Measurements from ENCODE around the gene SHOC2. TPM values are rescaled to one million over a fixed set of nuclear protein-coding genes. Genes with fewer than 3 reads are reported as not detected.

The SHOC2 gene
- total and polyA plus RNA-seq, 2 experiments from 2014 or later: 23.3 to 33.3 TPM

GRCh38 chr10:110964681-110965080 lies 45.3 kb downstream of the SHOC2 start:
- ATAC-seq (no peak), DNase-seq (ENCODE audit: low spot score) (no peak)
- Histone ChIP-seq H2AFZ (no peak overlapping the region), H3K79me2 (replicated peaks; ENCODE audit: insufficient read depth) (peaks cover 96% of the 10 kb centered on the region), H3K9me2 (ENCODE audit: insufficient read depth) (no peaks in the 10 kb centered on the region), H4K20me1 (replicated peaks; ENCODE audit: insufficient read depth) (peaks cover 16% of the 10 kb centered on the region; the same call in 1 of the 2 replicates), H3K36me3 (ENCODE audit: insufficient read depth) (no peaks in the 10 kb centered on the region), H3K4me3 (no peak overlapping the region), H3K4me2 (no peak overlapping the region), H3F3A (replicated peaks; ENCODE audit: low read depth) (no peaks in the 10 kb centered on the region), H3K4me1 (ENCODE audit: insufficient read depth) (peaks cover 1% of the 10 kb centered on the region), H3K27me3 (ENCODE audit: insufficient read depth) (no peaks in the 10 kb centered on the region), H3K27ac (ENCODE audit: low read depth) (no peak overlapping the region)
- TF ChIP-seq, protein P1, sequence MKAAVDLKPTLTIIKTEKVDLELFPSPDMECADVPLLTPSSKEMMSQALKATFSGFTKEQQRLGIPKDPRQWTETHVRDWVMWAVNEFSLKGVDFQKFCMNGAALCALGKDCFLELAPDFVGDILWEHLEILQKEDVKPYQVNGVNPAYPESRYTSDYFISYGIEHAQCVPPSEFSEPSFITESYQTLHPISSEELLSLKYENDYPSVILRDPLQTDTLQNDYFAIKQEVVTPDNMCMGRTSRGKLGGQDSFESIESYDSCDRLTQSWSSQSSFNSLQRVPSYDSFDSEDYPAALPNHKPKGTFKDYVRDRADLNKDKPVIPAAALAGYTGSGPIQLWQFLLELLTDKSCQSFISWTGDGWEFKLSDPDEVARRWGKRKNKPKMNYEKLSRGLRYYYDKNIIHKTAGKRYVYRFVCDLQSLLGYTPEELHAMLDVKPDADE (IDR thresholded peaks at IDR 0.05): no peak
- TF ChIP-seq CREB1 (CRISPR knock-in tag; IDR thresholded peaks at IDR 0.05; ENCODE audit: low read depth) (no peak), EZH2 (IDR thresholded peaks at IDR 0.05; ENCODE audit: low read depth, unreplicated experiment) (no peak), POLR2AphosphoS5 (IDR thresholded peaks at IDR 0.05; ENCODE audit: low read depth) (no peak)
- TF ChIP-seq, protein P2, sequence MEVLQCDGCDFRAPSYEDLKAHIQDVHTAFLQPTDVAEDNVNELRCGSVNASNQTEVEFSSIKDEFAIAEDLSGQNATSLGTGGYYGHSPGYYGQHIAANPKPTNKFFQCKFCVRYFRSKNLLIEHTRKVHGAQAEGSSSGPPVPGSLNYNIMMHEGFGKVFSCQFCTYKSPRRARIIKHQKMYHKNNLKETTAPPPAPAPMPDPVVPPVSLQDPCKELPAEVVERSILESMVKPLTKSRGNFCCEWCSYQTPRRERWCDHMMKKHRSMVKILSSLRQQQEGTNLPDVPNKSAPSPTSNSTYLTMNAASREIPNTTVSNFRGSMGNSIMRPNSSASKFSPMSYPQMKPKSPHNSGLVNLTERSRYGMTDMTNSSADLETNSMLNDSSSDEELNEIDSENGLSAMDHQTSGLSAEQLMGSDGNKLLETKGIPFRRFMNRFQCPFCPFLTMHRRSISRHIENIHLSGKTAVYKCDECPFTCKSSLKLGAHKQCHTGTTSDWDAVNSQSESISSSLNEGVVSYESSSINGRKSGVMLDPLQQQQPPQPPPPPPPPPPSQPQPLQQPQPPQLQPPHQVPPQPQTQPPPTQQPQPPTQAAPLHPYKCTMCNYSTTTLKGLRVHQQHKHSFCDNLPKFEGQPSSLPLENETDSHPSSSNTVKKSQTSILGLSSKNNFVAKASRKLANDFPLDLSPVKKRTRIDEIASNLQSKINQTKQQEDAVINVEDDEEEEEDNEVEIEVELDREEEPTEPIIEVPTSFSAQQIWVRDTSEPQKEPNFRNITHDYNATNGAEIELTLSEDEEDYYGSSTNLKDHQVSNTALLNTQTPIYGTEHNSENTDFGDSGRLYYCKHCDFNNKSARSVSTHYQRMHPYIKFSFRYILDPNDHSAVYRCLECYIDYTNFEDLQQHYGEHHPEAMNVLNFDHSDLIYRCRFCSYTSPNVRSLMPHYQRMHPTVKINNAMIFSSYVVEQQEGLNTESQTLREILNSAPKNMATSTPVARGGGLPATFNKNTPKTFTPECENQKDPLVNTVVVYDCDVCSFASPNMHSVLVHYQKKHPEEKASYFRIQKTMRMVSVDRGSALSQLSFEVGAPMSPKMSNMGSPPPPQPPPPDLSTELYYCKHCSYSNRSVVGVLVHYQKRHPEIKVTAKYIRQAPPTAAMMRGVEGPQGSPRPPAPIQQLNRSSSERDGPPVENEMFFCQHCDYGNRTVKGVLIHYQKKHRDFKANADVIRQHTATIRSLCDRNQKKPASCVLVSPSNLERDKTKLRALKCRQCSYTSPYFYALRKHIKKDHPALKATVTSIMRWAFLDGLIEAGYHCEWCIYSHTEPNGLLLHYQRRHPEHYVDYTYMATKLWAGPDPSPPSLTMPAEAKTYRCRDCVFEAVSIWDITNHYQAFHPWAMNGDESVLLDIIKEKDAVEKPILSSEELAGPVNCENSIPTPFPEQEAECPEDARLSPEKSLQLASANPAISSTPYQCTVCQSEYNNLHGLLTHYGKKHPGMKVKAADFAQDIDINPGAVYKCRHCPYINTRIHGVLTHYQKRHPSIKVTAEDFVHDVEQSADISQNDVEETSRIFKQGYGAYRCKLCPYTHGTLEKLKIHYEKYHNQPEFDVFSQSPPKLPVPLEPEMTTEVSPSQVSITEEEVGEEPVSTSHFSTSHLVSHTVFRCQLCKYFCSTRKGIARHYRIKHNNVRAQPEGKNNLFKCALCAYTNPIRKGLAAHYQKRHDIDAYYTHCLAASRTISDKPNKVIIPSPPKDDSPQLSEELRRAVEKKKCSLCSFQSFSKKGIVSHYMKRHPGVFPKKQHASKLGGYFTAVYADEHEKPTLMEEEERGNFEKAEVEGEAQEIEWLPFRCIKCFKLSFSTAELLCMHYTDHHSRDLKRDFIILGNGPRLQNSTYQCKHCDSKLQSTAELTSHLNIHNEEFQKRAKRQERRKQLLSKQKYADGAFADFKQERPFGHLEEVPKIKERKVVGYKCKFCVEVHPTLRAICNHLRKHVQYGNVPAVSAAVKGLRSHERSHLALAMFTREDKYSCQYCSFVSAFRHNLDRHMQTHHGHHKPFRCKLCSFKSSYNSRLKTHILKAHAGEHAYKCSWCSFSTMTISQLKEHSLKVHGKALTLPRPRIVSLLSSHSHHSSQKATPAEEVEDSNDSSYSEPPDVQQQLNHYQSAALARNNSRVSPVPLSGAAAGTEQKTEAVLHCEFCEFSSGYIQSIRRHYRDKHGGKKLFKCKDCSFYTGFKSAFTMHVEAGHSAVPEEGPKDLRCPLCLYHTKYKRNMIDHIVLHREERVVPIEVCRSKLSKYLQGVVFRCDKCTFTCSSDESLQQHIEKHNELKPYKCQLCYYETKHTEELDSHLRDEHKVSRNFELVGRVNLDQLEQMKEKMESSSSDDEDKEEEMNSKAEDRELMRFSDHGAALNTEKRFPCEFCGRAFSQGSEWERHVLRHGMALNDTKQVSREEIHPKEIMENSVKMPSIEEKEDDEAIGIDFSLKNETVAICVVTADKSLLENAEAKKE (CRISPR knock-in tag; IDR thresholded peaks at IDR 0.05): no peak
- H3K4me3 Mint-ChIP-seq: no peak overlapping the region
- H3K27ac Mint-ChIP-seq: no peak overlapping the region
- no peaks in the 10 kb centered on the region for H3K27me3 Mint-ChIP-seq (ENCODE audit: insufficient read depth, low read depth, poor library complexity)
- no peaks in the 10 kb centered on the region for H3K36me3 Mint-ChIP-seq (ENCODE audit: low read depth)
- peaks cover 9% of the 10 kb centered on the region for H3K4me1 Mint-ChIP-seq
- no peaks in the 10 kb centered on the region for H3K9me3 Mint-ChIP-seq

- ATAC-seq (no peak), DNase-seq (ENCODE audit: low spot score) (no peak)
- peaks cover 96% of the 10 kb centered on the region for H3K79me2 ChIP-seq (replicated peaks; ENCODE audit: insufficient read depth)
- no peaks in the 10 kb centered on the region for H3F3A ChIP-seq (replicated peaks; ENCODE audit: low read depth)
- H3K36me3 ChIP-seq (ENCODE audit: insufficient read depth): no peaks in the 10 kb centered on the region
- no peaks in the 10 kb centered on the region for H3K27me3 ChIP-seq (ENCODE audit: insufficient read depth)
- Mint-ChIP-seq H3K4me1 (peaks cover 14% of the 10 kb centered on the region), H3K27ac (no peak overlapping the region), H3K36me3 (ENCODE audit: low read depth) (no peaks in the 10 kb centered on the region), H3K9me3 (no peaks in the 10 kb centered on the region), H3K4me3 (no peak overlapping the region), H3K27me3 (ENCODE audit: insufficient read depth, low read depth, poor library complexity) (no peaks in the 10 kb centered on the region)
- H3K4me3 ChIP-seq: no peak overlapping the region
- peaks cover 16% of the 10 kb centered on the region for H4K20me1 ChIP-seq (replicated peaks; ENCODE audit: insufficient read depth)
- H3K27ac ChIP-seq (ENCODE audit: low read depth): no peak overlapping the region
- no peaks in the 10 kb centered on the region for H3K9me2 ChIP-seq (ENCODE audit: insufficient read depth)
- no peak overlapping the region for H2AFZ ChIP-seq
- H3K4me2 ChIP-seq: no peak overlapping the region
- H3K4me1 ChIP-seq (ENCODE audit: insufficient read depth): peaks cover 6% of the 10 kb centered on the region
- TF ChIP-seq ZNF114 (CRISPR knock-in tag; IDR thresholded peaks at IDR 0.05) (no peak), ZNF331 (CRISPR knock-in tag; IDR thresholded peaks at IDR 0.05; ENCODE audit: low read depth) (no peak), EZH2phosphoT487 (IDR thresholded peaks at IDR 0.05; ENCODE audit: unreplicated experiment) (no peak)
- TF ChIP-seq, protein P1 (IDR thresholded peaks at IDR 0.05): no peak
- TF ChIP-seq, protein P3, sequence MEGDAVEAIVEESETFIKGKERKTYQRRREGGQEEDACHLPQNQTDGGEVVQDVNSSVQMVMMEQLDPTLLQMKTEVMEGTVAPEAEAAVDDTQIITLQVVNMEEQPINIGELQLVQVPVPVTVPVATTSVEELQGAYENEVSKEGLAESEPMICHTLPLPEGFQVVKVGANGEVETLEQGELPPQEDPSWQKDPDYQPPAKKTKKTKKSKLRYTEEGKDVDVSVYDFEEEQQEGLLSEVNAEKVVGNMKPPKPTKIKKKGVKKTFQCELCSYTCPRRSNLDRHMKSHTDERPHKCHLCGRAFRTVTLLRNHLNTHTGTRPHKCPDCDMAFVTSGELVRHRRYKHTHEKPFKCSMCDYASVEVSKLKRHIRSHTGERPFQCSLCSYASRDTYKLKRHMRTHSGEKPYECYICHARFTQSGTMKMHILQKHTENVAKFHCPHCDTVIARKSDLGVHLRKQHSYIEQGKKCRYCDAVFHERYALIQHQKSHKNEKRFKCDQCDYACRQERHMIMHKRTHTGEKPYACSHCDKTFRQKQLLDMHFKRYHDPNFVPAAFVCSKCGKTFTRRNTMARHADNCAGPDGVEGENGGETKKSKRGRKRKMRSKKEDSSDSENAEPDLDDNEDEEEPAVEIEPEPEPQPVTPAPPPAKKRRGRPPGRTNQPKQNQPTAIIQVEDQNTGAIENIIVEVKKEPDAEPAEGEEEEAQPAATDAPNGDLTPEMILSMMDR (conservative IDR thresholded peaks at IDR 0.05; ENCODE audit: low read depth in 2 of 2): no peak
These were observed 45.8 kb downstream of the SHOC2 start for GRCh38 chr10:110965216-110965615.
